ENCODE results near the gene IGF2R. TPM values are rescaled to one million over a fixed set of nuclear protein-coding genes. Genes with fewer than 3 reads are reported as not detected.

The IGF2R gene
- total RNA-seq (2022; extraction: Qiagen RNA extraction; ENCODE audit: low read depth) = 27.1 to 36.3 TPM (median 30.9 TPM) in 5 replicates

GRCh38 chr6:159968295-159969203 lies at the start of gene IGF2R:
Gene IGF2R (plus strand): TSS chr6:159969082. CDS start chr6:159969247, 165 bp downstream.

GRCh38 chr6:160121558-160121957 lies 152.7 kb downstream of the IGF2R start, which contains the start of gene SLC22A1:
Gene SLC22A1 (plus strand): TSS chr6:160121815. CDS start chr6:160121936, 121 bp downstream.

Other genes starting within 250 kb of the IGF2R start
- gene WTAP, start 241.6 kb upstream of the IGF2R start, total RNA-seq (2022; extraction: Qiagen RNA extraction; ENCODE audit: low read depth) = 53.1 to 76.1 TPM (median 71.2 TPM) in 5 replicates
- 27.0 to 30.8 TPM (median 27.7 TPM) in 5 replicates for gene ACAT2, start 207.0 kb upstream of the IGF2R start, total RNA-seq (2022; extraction: Qiagen RNA extraction; ENCODE audit: low read depth)
- 221 to 254 TPM (median 244 TPM) in 5 replicates for gene TCP1, start 179.5 kb upstream of the IGF2R start, total RNA-seq (2022; extraction: Qiagen RNA extraction; ENCODE audit: low read depth)
- 82.2 to 94.5 TPM (median 91.5 TPM) in 5 replicates for gene MRPL18, start 178.6 kb upstream of the IGF2R start, total RNA-seq (2022; extraction: Qiagen RNA extraction; ENCODE audit: low read depth)
- gene PNLDC1, start 168.8 kb upstream of the IGF2R start, total RNA-seq (2022; extraction: Qiagen RNA extraction; ENCODE audit: low read depth) = 0.11 TPM in 1 of 5 replicates, not detected in the others
- gene MAS1, start 78.1 kb upstream of the IGF2R start, total RNA-seq (2022; extraction: Qiagen RNA extraction; ENCODE audit: low read depth) = not detected in 5 replicates
- 1.6 to 2.5 TPM (median 1.7 TPM) in 5 replicates for gene SLC22A1, start 152.7 kb downstream of the IGF2R start, total RNA-seq (2022; extraction: Qiagen RNA extraction; ENCODE audit: low read depth)

Measured in A549 treated with RU486 at 1 μM for 4 hours (cell line).